ENCODE data around the gene PCYT2. TPM values are rescaled to one million over a fixed set of nuclear protein-coding genes. Genes with fewer than 3 reads are reported as not detected.

PCYT2 gene
- total RNA-seq, 1 experiment from 2014 or later, result 31.4 TPM

DNA sequence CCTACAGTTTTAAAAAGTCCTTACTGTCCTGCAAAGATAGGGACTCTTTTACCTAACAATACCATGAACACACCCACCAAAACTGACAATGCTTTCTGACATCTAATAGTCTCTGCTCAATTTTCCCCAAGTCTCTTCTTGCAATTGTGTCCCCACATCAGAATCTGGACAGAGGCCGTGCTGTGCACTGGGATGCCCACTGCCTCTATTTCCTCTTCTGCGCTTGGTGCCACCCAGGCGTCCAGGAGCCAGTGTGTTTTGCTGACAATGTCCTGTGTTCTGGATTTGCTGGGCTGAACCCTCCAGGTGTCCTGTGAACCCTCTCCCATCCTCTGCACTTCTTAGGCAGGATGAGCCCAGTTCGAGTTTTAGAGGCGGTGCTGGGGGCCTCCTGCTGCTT is 33.6 kb downstream of the PCYT2 start:
- peaks cover 18% of the 10 kb centered on the region for H3K36me3 Mint-ChIP-seq
- DNase-seq (ENCODE audit: low spot score) (no peak), ATAC-seq (no peak)
- TF ChIP-seq ZNF281 (CRISPR knock-in tag; IDR thresholded peaks at IDR 0.05) (no peak), TEAD1 (CRISPR knock-in tag; IDR thresholded peaks at IDR 0.05) (no peak), EMX1 (CRISPR knock-in tag; IDR thresholded peaks at IDR 0.05) (no peak), FOXJ3 (CRISPR knock-in tag; IDR thresholded peaks at IDR 0.05; ENCODE audit: borderline replicate concordance) (no peak)
- TF ChIP-seq, protein P1, sequence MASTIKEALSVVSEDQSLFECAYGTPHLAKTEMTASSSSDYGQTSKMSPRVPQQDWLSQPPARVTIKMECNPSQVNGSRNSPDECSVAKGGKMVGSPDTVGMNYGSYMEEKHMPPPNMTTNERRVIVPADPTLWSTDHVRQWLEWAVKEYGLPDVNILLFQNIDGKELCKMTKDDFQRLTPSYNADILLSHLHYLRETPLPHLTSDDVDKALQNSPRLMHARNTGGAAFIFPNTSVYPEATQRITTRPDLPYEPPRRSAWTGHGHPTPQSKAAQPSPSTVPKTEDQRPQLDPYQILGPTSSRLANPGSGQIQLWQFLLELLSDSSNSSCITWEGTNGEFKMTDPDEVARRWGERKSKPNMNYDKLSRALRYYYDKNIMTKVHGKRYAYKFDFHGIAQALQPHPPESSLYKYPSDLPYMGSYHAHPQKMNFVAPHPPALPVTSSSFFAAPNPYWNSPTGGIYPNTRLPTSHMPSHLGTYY (CRISPR knock-in tag; IDR thresholded peaks at IDR 0.05), result no peak
- ChIA-PET POLR2A (interaction anchor here (0.6 to 0.7 kb wide), 2 partner anchors 46 to 145 kb away, joined by 4 read pairs; no protein-coding TSS in a partner anchor), CTCF (interaction anchor here (0.6 kb wide), 1 partner anchor 152 kb away, joined by 4 read pairs; no protein-coding TSS in a partner anchor)
- H3K4me3 Mint-ChIP-seq, result no peak overlapping the region
- no peak overlapping the region for H3K27ac Mint-ChIP-seq
- H3K4me1 Mint-ChIP-seq, result no peaks in the 10 kb centered on the region
- no peaks in the 10 kb centered on the region; the same call in 1 of the 2 replicates for H3K27me3 Mint-ChIP-seq (ENCODE audit: low read depth)
- H3K9me3 Mint-ChIP-seq, result no peaks in the 10 kb centered on the region

GRCh38 chr17:81871387-81872230 is 39.6 kb downstream of the PCYT2 start:
- no peaks in the 10 kb centered on the region; the same call in 1 of the 2 replicates for H3K27me3 Mint-ChIP-seq (ENCODE audit: low read depth)
- CTCF ChIA-PET, result interaction anchor here (1.2 kb wide), 1 partner anchor 43 kb away, joined by 3 read pairs; no protein-coding TSS in a partner anchor
- DNase-seq (ENCODE audit: low spot score), result peak; percentile 82
- peaks cover 16% of the 10 kb centered on the region for H3K4me1 Mint-ChIP-seq
- POLR2A ChIA-PET, result interaction anchor here (0.6 to 2.1 kb wide), 2 partner anchors 20 to 135 kb away, joined by 3 to 6 read pairs; partner anchors contain the start of genes ALYREF and ANAPC11
- ATAC-seq, result no peak
- no peaks in the 10 kb centered on the region for H3K9me3 Mint-ChIP-seq
- H3K36me3 Mint-ChIP-seq, result no peaks in the 10 kb centered on the region
- peak overlapping the region; percentile 53 for H3K27ac Mint-ChIP-seq
- H3K4me3 Mint-ChIP-seq, result peak overlapping the region; percentile 77
- TF ChIP-seq GTF2I (CRISPR knock-in tag; conservative IDR thresholded peaks at IDR 0.05), result no peak
- TF ChIP-seq ZBTB21 (CRISPR knock-in tag; IDR thresholded peaks at IDR 0.05; ENCODE audit: borderline replicate concordance), result peak; percentile 68; the same call in 1 of the 2 replicates
- TF ChIP-seq, protein P2, sequence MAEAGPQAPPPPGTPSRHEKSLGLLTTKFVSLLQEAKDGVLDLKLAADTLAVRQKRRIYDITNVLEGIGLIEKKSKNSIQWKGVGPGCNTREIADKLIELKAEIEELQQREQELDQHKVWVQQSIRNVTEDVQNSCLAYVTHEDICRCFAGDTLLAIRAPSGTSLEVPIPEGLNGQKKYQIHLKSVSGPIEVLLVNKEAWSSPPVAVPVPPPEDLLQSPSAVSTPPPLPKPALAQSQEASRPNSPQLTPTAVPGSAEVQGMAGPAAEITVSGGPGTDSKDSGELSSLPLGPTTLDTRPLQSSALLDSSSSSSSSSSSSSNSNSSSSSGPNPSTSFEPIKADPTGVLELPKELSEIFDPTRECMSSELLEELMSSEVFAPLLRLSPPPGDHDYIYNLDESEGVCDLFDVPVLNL (CRISPR knock-in tag; IDR thresholded peaks at IDR 0.05; ENCODE audit: borderline replicate concordance, low read depth), result peak; percentile 24; the same call in 1 of the 2 replicates
- TF ChIP-seq, protein P3, sequence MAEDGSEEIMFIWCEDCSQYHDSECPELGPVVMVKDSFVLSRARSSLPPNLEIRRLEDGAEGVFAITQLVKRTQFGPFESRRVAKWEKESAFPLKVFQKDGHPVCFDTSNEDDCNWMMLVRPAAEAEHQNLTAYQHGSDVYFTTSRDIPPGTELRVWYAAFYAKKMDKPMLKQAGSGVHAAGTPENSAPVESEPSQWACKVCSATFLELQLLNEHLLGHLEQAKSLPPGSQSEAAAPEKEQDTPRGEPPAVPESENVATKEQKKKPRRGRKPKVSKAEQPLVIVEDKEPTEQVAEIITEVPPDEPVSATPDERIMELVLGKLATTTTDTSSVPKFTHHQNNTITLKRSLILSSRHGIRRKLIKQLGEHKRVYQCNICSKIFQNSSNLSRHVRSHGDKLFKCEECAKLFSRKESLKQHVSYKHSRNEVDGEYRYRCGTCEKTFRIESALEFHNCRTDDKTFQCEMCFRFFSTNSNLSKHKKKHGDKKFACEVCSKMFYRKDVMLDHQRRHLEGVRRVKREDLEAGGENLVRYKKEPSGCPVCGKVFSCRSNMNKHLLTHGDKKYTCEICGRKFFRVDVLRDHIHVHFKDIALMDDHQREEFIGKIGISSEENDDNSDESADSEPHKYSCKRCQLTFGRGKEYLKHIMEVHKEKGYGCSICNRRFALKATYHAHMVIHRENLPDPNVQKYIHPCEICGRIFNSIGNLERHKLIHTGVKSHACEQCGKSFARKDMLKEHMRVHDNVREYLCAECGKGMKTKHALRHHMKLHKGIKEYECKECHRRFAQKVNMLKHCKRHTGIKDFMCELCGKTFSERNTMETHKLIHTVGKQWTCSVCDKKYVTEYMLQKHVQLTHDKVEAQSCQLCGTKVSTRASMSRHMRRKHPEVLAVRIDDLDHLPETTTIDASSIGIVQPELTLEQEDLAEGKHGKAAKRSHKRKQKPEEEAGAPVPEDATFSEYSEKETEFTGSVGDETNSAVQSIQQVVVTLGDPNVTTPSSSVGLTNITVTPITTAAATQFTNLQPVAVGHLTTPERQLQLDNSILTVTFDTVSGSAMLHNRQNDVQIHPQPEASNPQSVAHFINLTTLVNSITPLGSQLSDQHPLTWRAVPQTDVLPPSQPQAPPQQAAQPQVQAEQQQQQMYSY (CRISPR knock-in tag; IDR thresholded peaks at IDR 0.05), result no peak
- 0 out of 2 replicates have a peak, but pooled peaks have one; percentile 85 for TF ChIP-seq ELF4 (CRISPR knock-in tag; IDR thresholded peaks at IDR 0.05; ENCODE audit: low read depth)
- TF ChIP-seq, protein P4, sequence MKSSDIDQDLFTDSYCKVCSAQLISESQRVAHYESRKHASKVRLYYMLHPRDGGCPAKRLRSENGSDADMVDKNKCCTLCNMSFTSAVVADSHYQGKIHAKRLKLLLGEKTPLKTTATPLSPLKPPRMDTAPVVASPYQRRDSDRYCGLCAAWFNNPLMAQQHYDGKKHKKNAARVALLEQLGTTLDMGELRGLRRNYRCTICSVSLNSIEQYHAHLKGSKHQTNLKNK (CRISPR knock-in tag; IDR thresholded peaks at IDR 0.05), result no peak
- TF ChIP-seq IRF2 (CRISPR knock-in tag; IDR thresholded peaks at IDR 0.05; ENCODE audit: borderline replicate concordance, low read depth), result no peak
- TF ChIP-seq SP1 (CRISPR knock-in tag; conservative IDR thresholded peaks at IDR 0.05), result peak; percentile 64; the same call in 1 of the 2 replicates
- TF ChIP-seq MYBL2 (CRISPR knock-in tag; IDR thresholded peaks at IDR 0.05), result peak; percentile 52; the same call in 1 of the 2 replicates
- TF ChIP-seq, protein P5, sequence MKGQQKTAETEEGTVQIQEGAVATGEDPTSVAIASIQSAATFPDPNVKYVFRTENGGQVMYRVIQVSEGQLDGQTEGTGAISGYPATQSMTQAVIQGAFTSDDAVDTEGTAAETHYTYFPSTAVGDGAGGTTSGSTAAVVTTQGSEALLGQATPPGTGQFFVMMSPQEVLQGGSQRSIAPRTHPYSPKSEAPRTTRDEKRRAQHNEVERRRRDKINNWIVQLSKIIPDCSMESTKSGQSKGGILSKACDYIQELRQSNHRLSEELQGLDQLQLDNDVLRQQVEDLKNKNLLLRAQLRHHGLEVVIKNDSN (CRISPR knock-in tag; IDR thresholded peaks at IDR 0.05), result peak; percentile 90
- TF ChIP-seq GABPB1 (CRISPR knock-in tag; IDR thresholded peaks at IDR 0.05), result peak; percentile 86
- peak; percentile 62; the same call in 1 of the 2 replicates for TF ChIP-seq ZNF416 (CRISPR knock-in tag; IDR thresholded peaks at IDR 0.05)
- TF ChIP-seq JUN (CRISPR knock-in tag; IDR thresholded peaks at IDR 0.05), result peak; percentile 52; the same call in 1 of the 2 replicates
- TF ChIP-seq, protein P6, sequence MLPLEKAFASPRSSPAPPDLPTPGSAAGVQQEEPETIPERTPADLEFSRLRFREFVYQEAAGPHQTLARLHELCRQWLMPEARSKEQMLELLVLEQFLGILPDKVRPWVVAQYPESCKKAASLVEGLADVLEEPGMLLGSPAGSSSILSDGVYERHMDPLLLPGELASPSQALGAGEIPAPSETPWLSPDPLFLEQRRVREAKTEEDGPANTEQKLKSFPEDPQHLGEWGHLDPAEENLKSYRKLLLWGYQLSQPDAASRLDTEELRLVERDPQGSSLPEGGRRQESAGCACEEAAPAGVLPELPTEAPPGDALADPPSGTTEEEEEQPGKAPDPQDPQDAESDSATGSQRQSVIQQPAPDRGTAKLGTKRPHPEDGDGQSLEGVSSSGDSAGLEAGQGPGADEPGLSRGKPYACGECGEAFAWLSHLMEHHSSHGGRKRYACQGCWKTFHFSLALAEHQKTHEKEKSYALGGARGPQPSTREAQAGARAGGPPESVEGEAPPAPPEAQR (CRISPR knock-in tag; IDR thresholded peaks at IDR 0.05), result no peak
- no peak; the same call in 1 of the 2 replicates for TF ChIP-seq TEAD1 (CRISPR knock-in tag; IDR thresholded peaks at IDR 0.05)
- peak; percentile 78; the same call in 1 of the 2 replicates for TF ChIP-seq NFE2L1 (CRISPR knock-in tag; IDR thresholded peaks at IDR 0.05)
- peak; percentile 74; the same call in 1 of the 2 replicates for TF ChIP-seq ZNF219 (CRISPR knock-in tag; IDR thresholded peaks at IDR 0.05; ENCODE audit: borderline replicate concordance)
